ENCODE measurements around the gene UACA.

- no peak for TF ChIP-seq EZH2 (IDR thresholded peaks at IDR 0.05; ENCODE audit: insufficient read depth, poor library complexity, severe bottlenecking)
- no peak for TF ChIP-seq EZH2phosphoT487 (IDR thresholded peaks at IDR 0.05; ENCODE audit: insufficient read depth, low read depth)
These were observed 75.9 kb downstream of the UACA start for GRCh38 chr15:70687482-70687881.

Measured in GM23248 (cell line).